Rectal smooth muscle tissue (tissue), 1 donor: ENCODE data around the gene NUMB.
A peak's percentile ranks its signal among the peaks of the same experiment; 100 is the strongest.

Source experiments
- H3K27ac ChIP-seq: one replicate; pipeline ENCODE4 v1.7.0; 2013; ENCODE audit warnings: low read depth, low read length, inconsistent platforms
- H3K27me3 ChIP-seq: one replicate; pipeline ENCODE4 v1.7.0; 2013; ENCODE audit warnings: low read length; ENCODE audit not compliant: control insufficient read depth, insufficient read depth
- H3K36me3 ChIP-seq: one replicate; pipeline ENCODE4 v1.7.0; 2013; ENCODE audit warnings: low read length; ENCODE audit not compliant: control insufficient read depth, insufficient read depth
- H3K4me1 ChIP-seq: one replicate; pipeline ENCODE4 v1.7.0; 2013; ENCODE audit warnings: low read length; ENCODE audit not compliant: control insufficient read depth, insufficient read depth
- H3K4me3 ChIP-seq: one replicate; pipeline ENCODE4 v1.7.0; 2013; ENCODE audit warnings: low read length
- H3K9ac ChIP-seq: one replicate; pipeline ENCODE4 v1.7.0; 2013; ENCODE audit warnings: low read length

The NUMB gene

GRCh38 chr14:73458183-73458976 lies at the start of gene NUMB:
Gene NUMB, minus strand, starts transcription at chr14:73458546. Its CDS starts 102,795 bp downstream, at chr14:73355751.
- Histone ChIP-seq H3K27ac (peak within 1 kb of the TSS; percentile 89), H3K27me3 (no peaks in the 10 kb centered on the region), H3K4me3 (peak within 1 kb of the TSS; percentile 93), H3K4me1 (peaks cover 26% of the 10 kb centered on the region), H3K9ac (peak within 1 kb of the TSS; percentile 66), H3K36me3 (no peaks in the 10 kb centered on the region)

- no peaks in the 10 kb centered on the region for H3K4me1 ChIP-seq
- H3K27ac ChIP-seq, result no peak overlapping the region
- H3K36me3 ChIP-seq, result no peaks in the 10 kb centered on the region
- H3K27me3 ChIP-seq, result no peaks in the 10 kb centered on the region
- H3K4me3 ChIP-seq, result no peak overlapping the region
- H3K9ac ChIP-seq, result no peak overlapping the region
Observed at GRCh38 chr14:73503648-73504047, 45.3 kb upstream of the NUMB start.

GRCh38 chr14:73502017-73502619 lies 43.8 kb upstream of the NUMB start:
- H3K9ac ChIP-seq, result no peak overlapping the region
- H3K27ac ChIP-seq, result no peak overlapping the region
- no peaks in the 10 kb centered on the region for H3K36me3 ChIP-seq
- H3K4me3 ChIP-seq, result no peak overlapping the region
- no peaks in the 10 kb centered on the region for H3K4me1 ChIP-seq
- no peaks in the 10 kb centered on the region for H3K27me3 ChIP-seq

- Histone ChIP-seq H3K4me1 (no peaks in the 10 kb centered on the region), H3K9ac (no peak overlapping the region), H3K4me3 (no peak overlapping the region), H3K27me3 (no peaks in the 10 kb centered on the region), H3K27ac (no peak overlapping the region), H3K36me3 (no peaks in the 10 kb centered on the region)
Observed at GRCh38 chr14:73500360-73500759, 42.0 kb upstream of the NUMB start.

GRCh38 chr14:73494593-73494992 lies 36.2 kb upstream of the NUMB start:
- H3K4me3 ChIP-seq, result no peak overlapping the region
- H3K4me1 ChIP-seq, result peaks cover 13% of the 10 kb centered on the region
- H3K9ac ChIP-seq, result no peak overlapping the region

GRCh38 chr14:73492670-73493069 lies 34.3 kb upstream of the NUMB start:
- H3K27me3 ChIP-seq, result no peaks in the 10 kb centered on the region
- H3K9ac ChIP-seq, result no peak overlapping the region
- H3K36me3 ChIP-seq, result no peaks in the 10 kb centered on the region
- H3K27ac ChIP-seq, result no peak overlapping the region
- peaks cover 13% of the 10 kb centered on the region for H3K4me1 ChIP-seq
- H3K4me3 ChIP-seq, result peak overlapping the region; percentile 4

More at GRCh38 chr14:73494593-73494992, 36.2 kb upstream of the NUMB start:
- no peaks in the 10 kb centered on the region for H3K36me3 ChIP-seq
- no peaks in the 10 kb centered on the region for H3K27me3 ChIP-seq
- H3K27ac ChIP-seq, result no peak overlapping the region

GRCh38 chr14:73492043-73492552 lies 33.8 kb upstream of the NUMB start:
- no peaks in the 10 kb centered on the region for H3K36me3 ChIP-seq
- peak overlapping the region; percentile 79 for H3K4me3 ChIP-seq
- H3K4me1 ChIP-seq, result peaks cover 13% of the 10 kb centered on the region
- no peak overlapping the region for H3K9ac ChIP-seq
- H3K27ac ChIP-seq, result no peak overlapping the region
- H3K27me3 ChIP-seq, result no peaks in the 10 kb centered on the region

- Histone ChIP-seq H3K27me3 (no peaks in the 10 kb centered on the region), H3K36me3 (no peaks in the 10 kb centered on the region), H3K27ac (peak overlapping the region; percentile 86), H3K4me1 (peaks cover 13% of the 10 kb centered on the region), H3K9ac (peak overlapping the region; percentile 45), H3K4me3 (peak overlapping the region; percentile 79)
Observed at GRCh38 chr14:73491256-73492042, 33.1 kb upstream of the NUMB start.

GRCh38 chr14:73489481-73490175 lies 31.3 kb upstream of the NUMB start:
- H3K4me3 ChIP-seq, result no peak overlapping the region
- no peaks in the 10 kb centered on the region for H3K36me3 ChIP-seq
- H3K4me1 ChIP-seq, result peaks cover 13% of the 10 kb centered on the region
- no peak overlapping the region for H3K27ac ChIP-seq
- H3K27me3 ChIP-seq, result no peaks in the 10 kb centered on the region
- no peak overlapping the region for H3K9ac ChIP-seq

- H3K27ac ChIP-seq, result no peak overlapping the region
- no peaks in the 10 kb centered on the region for H3K4me1 ChIP-seq
- H3K4me3 ChIP-seq, result no peak overlapping the region
- H3K36me3 ChIP-seq, result no peaks in the 10 kb centered on the region
- no peak overlapping the region for H3K9ac ChIP-seq
- H3K27me3 ChIP-seq, result no peaks in the 10 kb centered on the region
Observed at GRCh38 chr14:73478684-73479083, 20.3 kb upstream of the NUMB start.

GRCh38 chr14:73477618-73478266 lies 19.4 kb upstream of the NUMB start:
- Histone ChIP-seq H3K27me3 (no peaks in the 10 kb centered on the region), H3K9ac (no peak overlapping the region), H3K36me3 (no peaks in the 10 kb centered on the region), H3K4me1 (no peaks in the 10 kb centered on the region), H3K4me3 (no peak overlapping the region), H3K27ac (no peak overlapping the region)
